HepG2 (cell line): ENCODE data around the gene LCN2. TPM values are rescaled to one million over a fixed set of nuclear protein-coding genes. Genes with fewer than 3 reads are reported as not detected.

Experiments
- ATAC-seq: fragments of 200-7000 bp; cut with Tn5 transposase; 3 replicates; pipeline ENCODE4 v1.9.1; 2020; ENCODE audit warnings: mild to moderate bottlenecking, moderate library complexity
- BruUV-seq: library from RNA; stranded (reverse); fragments of 400-500 nt; replicated peaks from 2 replicates; lab custom pipeline; 2021; lab: Mats Ljungman, UMichigan
- CTCF ChIA-PET: fragments of 300-600 bp; formaldehyde crosslinking; extraction: SDS; loops from one replicate; lab custom pipeline; 2021; ENCODE audit warnings: low total read pairs, inconsistent platforms, low intra/inter-chr PET ratio; lab: Yijun Ruan, JAX
- POLR2A ChIA-PET: fragments of 350-600 bp; sonication (Branson Sonifier 250); formaldehyde crosslinking; loops from one replicate; lab custom pipeline; 2020; ENCODE audit warnings: antibody characterized with exemption, inconsistent platforms; lab: Yijun Ruan, JAX
- DNase-seq: peaks from one replicate; pipeline ENCODE4 v3.0.0-alpha.2; 2015; ENCODE audit warnings: low spot score
- FAIRE-seq: peaks from 3 replicates; lab custom pipeline; 2011; peaks lifted over from hg19 to GRCh38; lab: Jason Lieb, UNC
- H2AFZ ChIP-seq: one replicate; pipeline ENCODE4 v1.6.1; 2011; ENCODE audit warnings: low read length, inconsistent platforms
- H3K27ac ChIP-seq: fragments of 300-600 bp; 3 replicates; pipeline ENCODE4 v1.8.0; 2011; ENCODE audit warnings: mixed run types, mild to moderate bottlenecking, mixed read lengths, low read length, inconsistent platforms; ENCODE audit not compliant: insufficient read depth; ENCODE audit errors: extremely low read length
- H3K27me3 ChIP-seq, 2 experiments: fragments of 200-600 bp in 1 of 2; 2 replicates in 1 of 2; 3 replicates in 1 of 2; pipeline versions ENCODE4 v1.6.0 to v1.8.0; 2011; ENCODE audit warnings: low read length in 2 of 2, mild to moderate bottlenecking in 2 of 2, moderate library complexity in 2 of 2, inconsistent platforms in 1 of 2; ENCODE audit not compliant: insufficient read depth in 2 of 2, control insufficient read depth in 1 of 2
- H3K36me3 ChIP-seq, 2 experiments: fragments of 200-600 bp in 1 of 2; replicated peaks in 1 of 2; 2 replicates in 1 of 2; 3 replicates in 1 of 2; pipeline versions ENCODE4 v1.5.1 to v1.8.0; 2011; ENCODE audit warnings: low read length in 2 of 2, inconsistent platforms in 1 of 2; ENCODE audit not compliant: insufficient read depth in 2 of 2, control insufficient read depth in 1 of 2
- H3K4me1 ChIP-seq: 2 replicates; pipeline ENCODE4 v1.5.1; 2012; ENCODE audit warnings: low read length, inconsistent platforms; ENCODE audit not compliant: insufficient read depth
- H3K4me2 ChIP-seq: 2 replicates; pipeline ENCODE4 v1.6.0; 2011; ENCODE audit warnings: low read depth, low read length, inconsistent platforms
- H3K4me3 ChIP-seq, 3 experiments: fragments of 200-600 bp in 1 of 3; sonication (generic), shearing (Covaris generic) in 1 of 3; replicated peaks in 1 of 3; 2 replicates each; pipeline ENCODE4 v1.5.1; 2011 to 2016; ENCODE audit warnings: low read length in 3 of 3, inconsistent platforms in 2 of 3, low read depth in 2 of 3, mild to moderate bottlenecking in 2 of 3, control low read depth in 1 of 3, mixed read lengths in 1 of 3; ENCODE audit not compliant: insufficient read depth in 1 of 3
- H3K79me2 ChIP-seq: one replicate; pipeline ENCODE4 v1.6.1; 2011; ENCODE audit warnings: low read length, inconsistent platforms; ENCODE audit not compliant: insufficient read depth
- H3K9ac ChIP-seq: 2 replicates; pipeline ENCODE4 v1.6.0; 2011; ENCODE audit warnings: mild to moderate bottlenecking, low read depth, low read length, inconsistent platforms; ENCODE audit not compliant: insufficient read depth
- H3K9me3 ChIP-seq: 2 replicates; pipeline ENCODE4 v1.5.1; 2012; ENCODE audit warnings: mild to moderate bottlenecking, low read length
- H4K20me1 ChIP-seq: 2 replicates; pipeline ENCODE4 v1.6.0; 2011; ENCODE audit warnings: inconsistent platforms, mild to moderate bottlenecking, low read length, moderate library complexity; ENCODE audit not compliant: insufficient read depth
- CEBPB ChIP-seq: IDR thresholded peaks from 2 replicates; pipeline ENCODE4 v1.6.1; 2011; ENCODE audit warnings: low read depth, low read length, improper control_type of control experiment, borderline replicate concordance
- GABPA ChIP-seq, 2 experiments: IDR thresholded peaks; 2 replicates each; pipeline ENCODE4 v1.6.1; 2011 to 2016; ENCODE audit warnings: low read depth in 2 of 2, low read length in 1 of 2, missing biosample characterization in 1 of 2, missing genetic modification characterization in 1 of 2
- GATAD1 ChIP-seq: IDR thresholded peaks from 2 replicates; pipeline ENCODE4 v1.6.1; 2016; ENCODE audit warnings: missing genetic modification reagents, missing compliant biosample characterization
- HOXA3 ChIP-seq: sonication (generic); formaldehyde crosslinking; IDR thresholded peaks from 2 replicates; pipeline ENCODE4 v1.5.0; 2020; ENCODE audit warnings: missing genetic modification reagents
- IRX3 ChIP-seq: sonication (generic); formaldehyde crosslinking; IDR thresholded peaks from 2 replicates; pipeline ENCODE4 v1.8.1; 2023; ENCODE audit warnings: mild to moderate bottlenecking, low read depth, missing genetic modification reagents, borderline replicate concordance
- KDM5B ChIP-seq: sonication (generic); formaldehyde crosslinking; IDR thresholded peaks from 2 replicates; pipeline ENCODE4 v1.4.0; 2020; ENCODE audit warnings: missing genetic modification reagents, mild to moderate bottlenecking, borderline replicate concordance
- MNT ChIP-seq: fragments of 450-650 bp; IDR thresholded peaks from 2 replicates; pipeline ENCODE4 v1.6.1; 2016
- SAP130 ChIP-seq: IDR thresholded peaks from 2 replicates; pipeline ENCODE4 v1.6.1; 2016; ENCODE audit warnings: low read depth
- TBX2 ChIP-seq: sonication (generic); formaldehyde crosslinking; IDR thresholded peaks from 2 replicates; pipeline ENCODE4 v1.5.0; 2020; ENCODE audit warnings: missing genetic modification reagents, mild to moderate bottlenecking, borderline replicate concordance
- TBX3 ChIP-seq: fragments of 450-650 bp; IDR thresholded peaks from 2 replicates; pipeline ENCODE4 v1.6.1; 2017; ENCODE audit warnings: antibody characterized with exemption, mild to moderate bottlenecking, inconsistent platforms, borderline replicate concordance
- ZC3H13 ChIP-seq: sonication (generic); formaldehyde crosslinking; IDR thresholded peaks from 2 replicates; pipeline ENCODE4 v1.8.1; 2023; ENCODE audit warnings: mild to moderate bottlenecking, missing genetic modification reagents, moderate library complexity
- ZFX ChIP-seq: sonication (generic); formaldehyde crosslinking; IDR thresholded peaks from 2 replicates; pipeline ENCODE4 v1.4.0; 2020; ENCODE audit warnings: mild to moderate bottlenecking, low read depth, missing genetic modification reagents, moderate library complexity
- ZKSCAN1 ChIP-seq: fragments of 150-350 bp; IDR thresholded peaks from 2 replicates; pipeline ENCODE4 v1.6.1; 2014; ENCODE audit warnings: low read length
- ZNF101 ChIP-seq: sonication (generic); formaldehyde crosslinking; IDR thresholded peaks from 2 replicates; pipeline ENCODE4 v1.4.0; 2020; ENCODE audit warnings: mild to moderate bottlenecking, low read depth, missing genetic modification reagents, borderline replicate concordance
- ZNF263 ChIP-seq: sonication (generic); formaldehyde crosslinking; IDR thresholded peaks from 2 replicates; pipeline ENCODE4 v1.4.0; 2020; ENCODE audit warnings: missing genetic modification reagents
- ZNF3 ChIP-seq: IDR thresholded peaks from 2 replicates; pipeline ENCODE4 v1.7.0; 2017; ENCODE audit warnings: inconsistent platforms
- ZNF564 ChIP-seq: sonication (generic); formaldehyde crosslinking; IDR thresholded peaks from 2 replicates; pipeline ENCODE4 v1.8.1; 2023; ENCODE audit warnings: mild to moderate bottlenecking, missing genetic modification reagents
- ZNF577 ChIP-seq: sonication (generic); formaldehyde crosslinking; IDR thresholded peaks from 2 replicates; pipeline ENCODE4 v1.4.0; 2020; ENCODE audit warnings: mild to moderate bottlenecking, low read depth, missing genetic modification reagents, borderline replicate concordance
- ZNF607 ChIP-seq: sonication (generic); formaldehyde crosslinking; IDR thresholded peaks from 2 replicates; pipeline ENCODE4 v1.5.1; 2020; ENCODE audit warnings: missing genetic modification reagents, mild to moderate bottlenecking, borderline replicate concordance
- WGBS: methylation state at CpG from one replicate; pipeline ENCODE4 v1.1.6; 2017; ENCODE audit warnings: low lambda C conversion rate; 5-methylcytosine and 5-hydroxymethylcytosine counted together
- in situ Hi-C: cut with HindIII; loops from 2 replicates; pipeline ENCODE4 v1.10.0; 2017; ENCODE audit warnings: low pct_unique_long_range_greater_than_20kb; ENCODE audit not compliant: extremely low pct_ligation_motif_present
- intact Hi-C: fragments of 100-400 bp; cut with micrococcal nuclease; formaldehyde crosslinking; loops from one replicate; pipeline ENCODE4 v1.10.0; 2022; ENCODE audit not compliant: unreplicated experiment
- polyA plus RNA-seq, 8 experiments: library from polyadenylated mRNA; depleted of rRNA in 3 of 8; stranded (reverse) in 7 of 8; unstranded in 1 of 8; fragments of >200 nt; fragmentation: Illumina TruSeq in 4 of 8; extraction: Trizol in 4 of 8; gene quantifications; 2 replicates each; pipeline versions ENCODE4 v1.2.1 to v1.2.3, GENCODE V29; 2011 to 2016; ENCODE audit warnings: low read depth in 4 of 8, missing spikeins in 1 of 8, mixed read lengths in 1 of 8; ENCODE audit not compliant: insufficient read depth in 1 of 8
- total RNA-seq, 5 experiments: library from RNA; depleted of rRNA; stranded (reverse); fragments of >200 nt; fragmentation: Illumina TruSeq; extraction: Trizol; gene quantifications; 2 replicates each; pipeline ENCODE4 v1.2.3, GENCODE V29; 2016; ENCODE audit warnings: low read depth in 1 of 5
- TF ChIP-seq, protein P1 (sequence below): sonication (generic); formaldehyde crosslinking; IDR thresholded peaks from 2 replicates; pipeline ENCODE4 v1.5.1; 2020; ENCODE audit warnings: missing genetic modification reagents, mild to moderate bottlenecking, borderline replicate concordance
- TF ChIP-seq, protein P2 (sequence below): sonication (generic); formaldehyde crosslinking; IDR thresholded peaks from 2 replicates; pipeline ENCODE4 v1.5.0; 2020; ENCODE audit warnings: missing genetic modification reagents

LCN2 gene
- total and polyA plus RNA-seq, 2 of the 13 experiments (the other 11 are each of a cell fraction or from before 2014, with no cell fraction given): 0.38 to 1.4 TPM

- Histone ChIP-seq H3K9ac (no peak overlapping the region), H3K4me2 (peak overlapping the region; percentile 39; the same call in 1 of the 2 replicates), H3K4me1 (peaks cover 54% of the 10 kb centered on the region), H3K9me3 (no peaks in the 10 kb centered on the region), H3K4me3 (no peak overlapping the region), H2AFZ (peak overlapping the region; percentile 23), H3K79me2 (no peaks in the 10 kb centered on the region), H4K20me1 (no peaks in the 10 kb centered on the region), H3K36me3 (no peaks in the 10 kb centered on the region), H3K27me3 (peaks cover 0 to 25% of the 10 kb centered on the region in 2 experiments; a peak in 3 of 5 replicates), H3K27ac (no peak overlapping the region)
- CTCF ChIA-PET: no interaction called here
- in situ Hi-C loops: no loop called here
- POLR2A ChIA-PET: interaction anchor here (1.1 to 2.2 kb wide), 2 partner anchors 10 to 18 kb away, joined by 3 to 7 read pairs; partner anchors contain the start of gene BBLN
- BruUV-seq: no TSS peak
- 50% methylated on average over 4 of the region's 4 CpGs for WGBS
- peak; percentile 48 for ATAC-seq
- FAIRE-seq: peak; percentile 26
- DNase-seq: no peak
- intact Hi-C loops: no loop called here
- TF ChIP-seq, protein P1, sequence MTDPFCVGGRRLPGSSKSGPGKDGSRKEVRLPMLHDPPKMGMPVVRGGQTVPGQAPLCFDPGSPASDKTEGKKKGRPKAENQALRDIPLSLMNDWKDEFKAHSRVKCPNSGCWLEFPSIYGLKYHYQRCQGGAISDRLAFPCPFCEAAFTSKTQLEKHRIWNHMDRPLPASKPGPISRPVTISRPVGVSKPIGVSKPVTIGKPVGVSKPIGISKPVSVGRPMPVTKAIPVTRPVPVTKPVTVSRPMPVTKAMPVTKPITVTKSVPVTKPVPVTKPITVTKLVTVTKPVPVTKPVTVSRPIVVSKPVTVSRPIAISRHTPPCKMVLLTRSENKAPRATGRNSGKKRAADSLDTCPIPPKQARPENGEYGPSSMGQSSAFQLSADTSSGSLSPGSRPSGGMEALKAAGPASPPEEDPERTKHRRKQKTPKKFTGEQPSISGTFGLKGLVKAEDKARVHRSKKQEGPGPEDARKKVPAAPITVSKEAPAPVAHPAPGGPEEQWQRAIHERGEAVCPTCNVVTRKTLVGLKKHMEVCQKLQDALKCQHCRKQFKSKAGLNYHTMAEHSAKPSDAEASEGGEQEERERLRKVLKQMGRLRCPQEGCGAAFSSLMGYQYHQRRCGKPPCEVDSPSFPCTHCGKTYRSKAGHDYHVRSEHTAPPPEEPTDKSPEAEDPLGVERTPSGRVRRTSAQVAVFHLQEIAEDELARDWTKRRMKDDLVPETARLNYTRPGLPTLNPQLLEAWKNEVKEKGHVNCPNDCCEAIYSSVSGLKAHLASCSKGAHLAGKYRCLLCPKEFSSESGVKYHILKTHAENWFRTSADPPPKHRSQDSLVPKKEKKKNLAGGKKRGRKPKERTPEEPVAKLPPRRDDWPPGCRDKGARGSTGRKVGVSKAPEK (CRISPR knock-in tag): no peak
- TF ChIP-seq TBX2 (CRISPR knock-in tag) (no peak), ZNF101 (CRISPR knock-in tag) (no peak), ZKSCAN1 (no peak), ZNF263 (CRISPR knock-in tag) (peak; percentile 65; the same call in 1 of the 2 replicates), IRX3 (CRISPR knock-in tag) (no peak), ZFX (0 out of 2 replicates have a peak, but pooled peaks have one; percentile 20), ZNF564 (CRISPR knock-in tag) (no peak), GABPA (IDR thresholded peaks at IDR 0.05; ENCODE audit: low read depth, low read length) (peak; percentile 39), GABPA (CRISPR knock-in tag; IDR thresholded peaks at IDR 0.05; ENCODE audit: low read depth) (peak; percentile 71), ZNF577 (CRISPR knock-in tag) (no peak), ZC3H13 (CRISPR knock-in tag) (no peak), TBX3 (no peak), MNT (no peak), ZNF607 (no peak), ZNF3 (CRISPR knock-in tag) (no peak), KDM5B (CRISPR knock-in tag) (no peak), CEBPB (no peak), GATAD1 (no peak), SAP130 (CRISPR knock-in tag) (peak; percentile 25; the same call in 1 of the 2 replicates), HOXA3 (CRISPR knock-in tag) (peak; percentile 21; the same call in 1 of the 2 replicates)
- TF ChIP-seq, protein P2, sequence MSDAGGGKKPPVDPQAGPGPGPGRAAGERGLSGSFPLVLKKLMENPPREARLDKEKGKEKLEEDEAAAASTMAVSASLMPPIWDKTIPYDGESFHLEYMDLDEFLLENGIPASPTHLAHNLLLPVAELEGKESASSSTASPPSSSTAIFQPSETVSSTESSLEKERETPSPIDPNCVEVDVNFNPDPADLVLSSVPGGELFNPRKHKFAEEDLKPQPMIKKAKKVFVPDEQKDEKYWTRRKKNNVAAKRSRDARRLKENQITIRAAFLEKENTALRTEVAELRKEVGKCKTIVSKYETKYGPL (CRISPR knock-in tag): no peak
Measured at GRCh38 chr9:128142061-128142460, 7.2 kb upstream of the LCN2 start.
